ENCODE results near the gene AGAP3.

Gene AGAP3

DNA sequence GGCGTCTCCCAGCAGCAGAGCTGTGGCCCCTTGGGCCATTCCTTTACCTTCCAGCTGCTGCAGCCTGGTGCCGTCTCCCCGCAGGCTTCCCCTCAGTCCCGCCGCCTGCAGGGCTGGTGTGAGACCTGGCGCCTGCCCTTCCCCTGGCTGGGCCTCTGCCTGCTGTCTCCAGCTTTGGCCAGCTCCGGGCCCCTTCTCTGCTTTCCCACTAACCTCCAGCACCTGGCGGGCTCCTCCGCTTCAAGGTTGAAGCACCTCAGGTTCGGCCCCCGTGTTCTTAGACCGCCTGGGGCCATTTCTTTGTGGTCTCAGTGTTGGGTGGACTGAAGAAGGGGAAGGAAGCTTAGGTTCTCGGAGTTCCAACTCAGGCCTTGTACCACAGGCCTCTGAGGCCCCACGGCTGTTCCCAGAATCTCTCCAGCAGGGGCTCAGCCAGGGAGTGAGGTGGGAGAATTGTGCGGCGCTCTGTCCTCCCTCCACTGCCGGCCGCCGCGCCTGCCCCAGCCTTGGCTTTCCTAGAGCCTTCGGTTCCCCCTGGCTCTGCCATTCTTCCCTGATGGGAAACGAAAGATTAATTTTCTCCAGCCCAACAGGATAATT lies 50.9 kb downstream of the AGAP3 start:
- no peak for DNase-seq

GRCh38 chr7:151137791-151138152 lies 51.5 kb downstream of the AGAP3 start:
- DNase-seq: no peak

DNA sequence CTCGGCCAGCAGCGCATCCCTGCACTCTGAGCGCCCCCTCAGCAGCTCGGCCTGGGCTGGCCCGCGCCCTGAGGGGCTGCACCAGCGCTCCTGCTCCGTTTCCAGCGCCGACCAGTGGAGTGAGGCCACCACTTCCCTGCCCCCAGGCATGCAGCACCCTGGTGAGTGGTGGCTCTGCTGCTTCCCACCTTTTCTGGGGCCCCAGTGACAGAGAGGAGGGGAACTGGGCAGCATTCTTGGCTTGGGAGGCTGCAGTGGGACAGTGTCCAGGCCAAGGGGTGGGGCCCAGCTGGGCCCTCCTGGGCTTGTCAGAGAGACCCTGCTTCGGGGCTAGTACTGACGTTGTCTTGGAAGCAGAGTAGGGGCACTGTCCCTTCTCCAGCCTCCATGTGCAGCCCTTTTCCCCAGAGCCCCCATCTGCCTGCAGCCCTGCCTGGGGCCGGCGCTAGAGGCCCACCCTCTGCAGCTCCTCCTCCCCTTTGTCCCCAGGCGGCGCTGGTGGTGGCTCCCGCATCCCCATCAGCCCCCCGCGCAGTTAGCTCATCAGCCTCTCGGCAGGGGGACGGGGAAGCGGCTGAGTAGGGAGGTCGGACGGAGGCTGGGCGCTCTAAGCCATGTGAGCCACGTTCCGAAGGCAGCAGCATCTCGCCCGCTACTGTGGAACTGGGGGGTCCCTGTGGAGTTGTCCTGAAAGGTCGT lies 52.0 kb downstream of the AGAP3 start:
- no peak for DNase-seq

- no peak for DNase-seq
These were observed 53.0 kb downstream of the AGAP3 start for GRCh38 chr7:151139071-151139790.

DNA sequence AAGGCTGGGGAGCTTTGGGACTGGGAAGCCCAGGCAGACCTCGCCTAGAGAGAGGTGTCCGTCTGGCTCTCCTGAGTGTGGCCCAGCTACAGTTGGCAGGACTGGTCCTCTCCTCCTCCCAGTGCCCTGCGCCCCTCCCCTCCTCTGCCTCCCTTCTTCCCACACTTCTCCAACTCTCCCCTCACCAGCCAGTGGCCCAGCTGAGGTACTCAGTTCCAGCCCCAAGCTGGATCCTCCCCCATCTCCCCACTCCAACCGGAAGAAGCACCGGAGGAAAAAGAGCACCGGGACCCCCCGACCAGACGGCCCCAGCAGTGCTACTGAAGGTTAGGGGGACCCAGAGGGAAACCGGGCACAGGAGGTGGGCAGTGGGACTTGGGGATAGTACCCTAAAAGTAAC lies 53.5 kb downstream of the AGAP3 start:
- DNase-seq: no peak

DNA sequence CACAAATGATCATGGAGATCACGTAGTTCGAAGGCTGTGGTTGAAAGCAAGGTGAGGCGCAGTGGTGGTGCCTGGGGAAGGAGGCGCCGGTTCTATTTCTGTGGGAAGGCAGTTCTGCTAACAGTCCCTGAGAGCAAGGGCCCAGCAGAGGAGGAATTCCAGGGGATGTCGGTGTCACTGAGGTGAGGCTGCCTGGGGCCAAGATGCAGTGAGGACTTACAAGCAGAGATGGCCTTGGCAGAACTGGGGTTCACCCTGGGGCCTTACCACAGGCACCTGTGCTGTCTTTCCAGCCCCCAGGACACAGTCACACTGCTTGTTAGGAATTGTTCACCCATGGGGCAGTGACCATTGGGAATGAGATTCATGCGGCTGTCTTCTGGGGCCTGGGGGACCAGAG lies 54.6 kb downstream of the AGAP3 start:
- DNase-seq: no peak

DNA sequence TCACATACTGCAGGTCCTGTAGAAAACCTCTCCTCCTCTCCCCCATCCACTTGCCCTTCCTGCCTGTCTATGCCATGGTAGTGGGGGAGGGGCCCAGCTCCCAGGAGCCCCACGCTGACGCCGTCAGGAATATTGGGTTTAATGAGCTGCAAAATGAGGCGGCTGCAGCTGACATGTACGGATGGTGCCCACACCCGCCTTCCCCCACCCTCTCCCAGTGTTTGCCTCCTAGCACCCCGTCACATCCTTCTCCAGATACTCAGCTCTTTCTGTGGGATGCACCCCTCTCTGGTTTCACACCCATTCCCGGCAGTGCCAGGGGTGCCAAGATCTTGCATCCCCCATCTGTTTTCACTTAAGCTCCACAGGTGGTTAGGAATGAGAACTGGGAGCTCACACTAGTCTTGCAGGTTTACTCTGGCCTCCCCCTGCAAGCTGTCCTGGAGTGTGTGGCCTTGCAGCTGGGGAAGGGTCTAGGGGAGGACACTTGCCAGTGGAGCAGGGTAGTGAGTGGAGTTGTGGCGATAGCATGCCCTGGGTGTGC lies 55.1 kb downstream of the AGAP3 start:
- no peak for DNase-seq

- no peak for DNase-seq
These were observed 55.8 kb downstream of the AGAP3 start for GRCh38 chr7:151141855-151142685.

GRCh38 chr7:151142686-151143040 lies 56.4 kb downstream of the AGAP3 start:
- DNase-seq: no peak

DNA sequence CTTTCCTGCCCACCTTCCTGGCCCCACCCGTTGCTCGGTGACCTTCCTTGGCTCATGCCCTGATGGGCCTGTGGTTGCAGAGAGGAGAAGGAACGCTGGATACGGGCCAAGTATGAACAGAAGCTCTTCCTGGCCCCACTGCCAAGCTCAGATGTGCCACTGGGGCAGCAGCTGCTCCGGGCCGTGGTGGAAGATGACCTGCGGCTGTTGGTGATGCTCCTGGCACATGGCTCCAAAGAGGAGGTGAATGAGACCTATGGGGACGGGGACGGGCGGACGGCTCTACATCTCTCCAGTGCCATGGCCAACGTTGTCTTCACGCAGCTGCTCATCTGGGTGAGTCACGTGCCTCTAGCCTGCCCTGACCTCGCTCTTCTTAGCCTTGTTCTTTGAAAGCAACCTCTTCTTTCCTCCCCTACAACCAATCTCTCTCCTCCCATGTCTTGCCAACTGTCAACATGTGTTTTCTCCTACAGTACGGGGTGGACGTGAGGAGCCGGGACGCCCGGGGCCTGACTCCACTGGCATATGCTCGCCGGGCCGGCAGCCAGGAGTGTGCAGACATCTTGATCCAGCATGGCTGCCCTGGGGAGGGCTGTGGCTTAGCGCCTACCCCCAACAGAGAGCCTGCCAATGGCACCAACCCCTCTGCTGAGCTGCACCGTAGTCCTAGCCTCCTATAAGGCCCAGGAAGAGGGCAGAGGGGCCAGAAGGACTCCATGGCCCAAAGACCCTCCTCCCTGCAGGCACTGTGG lies 57.2 kb downstream of the AGAP3 start:
- DNase-seq: no peak

- DNase-seq: no peak
These were observed 58.1 kb downstream of the AGAP3 start for GRCh38 chr7:151144387-151144786.

DNA sequence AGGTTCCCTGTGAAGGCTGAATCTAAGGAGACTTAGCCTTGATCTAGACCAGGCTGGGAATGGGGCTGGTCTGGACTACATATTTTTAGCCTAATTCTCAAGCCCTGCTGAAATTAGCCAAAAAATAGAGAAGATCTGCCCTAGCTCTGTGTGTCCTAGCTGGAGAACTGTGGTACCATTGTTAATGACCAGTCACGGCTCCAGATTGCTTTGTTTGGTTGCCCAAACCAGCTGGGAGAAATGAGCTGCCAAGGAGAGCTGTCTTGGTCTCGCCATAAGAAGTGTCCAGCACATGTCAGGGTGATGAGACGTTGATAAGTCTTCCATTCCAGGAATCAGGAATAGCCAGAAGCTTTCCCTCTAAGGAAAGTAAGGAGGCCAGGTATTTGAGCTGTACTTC lies 60.5 kb downstream of the AGAP3 start:
- DNase-seq: no peak

- DNase-seq: no peak
These were observed 62.3 kb downstream of the AGAP3 start for GRCh38 chr7:151148319-151149259.

- DNase-seq: no peak
These were observed 64.1 kb downstream of the AGAP3 start for GRCh38 chr7:151150388-151150787.

DNA sequence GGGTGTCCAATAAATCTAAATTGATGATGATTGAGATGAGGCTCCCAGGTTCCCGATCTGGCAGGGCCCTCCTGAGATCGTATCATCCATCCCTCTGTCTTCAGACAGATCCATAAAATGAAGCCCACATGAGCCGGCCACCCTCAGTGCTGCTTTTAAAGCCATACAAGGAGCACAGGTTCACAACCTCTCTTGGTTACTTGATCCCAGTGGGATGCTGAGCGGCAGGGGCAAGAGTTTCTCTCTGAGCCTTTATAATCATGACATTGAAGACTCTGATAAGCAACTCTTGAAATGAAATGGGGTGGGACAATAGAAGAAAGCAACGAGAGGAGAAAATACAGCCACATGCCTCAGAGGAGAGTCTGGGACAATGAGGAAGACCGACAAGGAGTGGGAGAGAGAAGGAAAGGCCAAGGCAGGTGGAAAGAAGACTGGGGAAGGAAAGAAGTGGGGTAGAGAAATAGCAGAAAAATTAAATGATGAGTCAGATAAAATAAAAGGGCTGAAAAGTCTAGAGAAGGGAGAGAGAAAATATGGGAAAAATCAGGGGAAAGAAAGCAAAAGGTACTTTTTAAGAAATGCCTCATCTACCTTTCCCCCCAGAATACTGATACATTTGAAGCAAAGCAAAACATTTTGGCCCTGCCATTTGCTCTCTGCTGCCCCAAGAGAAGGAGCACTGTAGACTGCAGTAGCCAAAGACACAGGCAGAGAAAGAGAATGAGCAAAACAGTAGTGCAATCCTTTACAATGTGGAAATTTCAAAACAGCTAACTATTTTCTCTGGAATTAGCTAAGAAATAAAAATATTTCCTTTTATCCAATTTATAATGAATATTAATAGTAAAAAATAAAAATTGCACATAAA lies 66.6 kb downstream of the AGAP3 start:
- DNase-seq: no peak

- no peak for DNase-seq
These were observed 71.5 kb downstream of the AGAP3 start for GRCh38 chr7:151157645-151158329.

- DNase-seq: no peak
These were observed 75.5 kb downstream of the AGAP3 start for GRCh38 chr7:151161757-151162156.

GRCh38 chr7:151166629-151167196 lies 80.4 kb downstream of the AGAP3 start:
- DNase-seq: no peak
